Measurements from ENCODE around the gene NUDT1.

NUDT1 gene

GRCh38 chr7:2203766-2204300 lies 38.2 kb upstream of the NUDT1 start:
- peak; percentile 66 for FAIRE-seq
- DNase-seq (ENCODE audit: extremely low spot score, insufficient read length, low read depth) = no peak

DNA sequence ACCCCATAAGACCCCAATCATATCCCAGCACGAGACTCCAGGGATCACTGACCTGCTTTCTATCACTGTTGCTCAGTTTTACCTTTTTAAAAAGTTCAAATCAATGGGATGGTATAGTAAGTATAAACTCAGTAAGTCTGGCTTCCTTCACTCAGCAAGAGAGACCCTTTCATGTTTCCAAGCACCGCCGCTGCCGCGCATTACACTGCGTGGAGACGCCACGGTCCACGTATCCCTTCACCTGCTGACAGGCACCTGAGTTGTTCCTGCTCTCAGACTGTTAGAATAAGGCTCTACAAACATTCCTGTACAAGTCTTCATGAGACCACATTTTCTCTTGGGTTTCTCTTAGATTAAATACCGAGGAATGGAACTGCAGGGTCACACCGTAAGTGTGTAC lies 37.6 kb upstream of the NUDT1 start:
- FAIRE-seq (no peak), DNase-seq (ENCODE audit: extremely low spot score, insufficient read length, low read depth) (no peak)

DNA sequence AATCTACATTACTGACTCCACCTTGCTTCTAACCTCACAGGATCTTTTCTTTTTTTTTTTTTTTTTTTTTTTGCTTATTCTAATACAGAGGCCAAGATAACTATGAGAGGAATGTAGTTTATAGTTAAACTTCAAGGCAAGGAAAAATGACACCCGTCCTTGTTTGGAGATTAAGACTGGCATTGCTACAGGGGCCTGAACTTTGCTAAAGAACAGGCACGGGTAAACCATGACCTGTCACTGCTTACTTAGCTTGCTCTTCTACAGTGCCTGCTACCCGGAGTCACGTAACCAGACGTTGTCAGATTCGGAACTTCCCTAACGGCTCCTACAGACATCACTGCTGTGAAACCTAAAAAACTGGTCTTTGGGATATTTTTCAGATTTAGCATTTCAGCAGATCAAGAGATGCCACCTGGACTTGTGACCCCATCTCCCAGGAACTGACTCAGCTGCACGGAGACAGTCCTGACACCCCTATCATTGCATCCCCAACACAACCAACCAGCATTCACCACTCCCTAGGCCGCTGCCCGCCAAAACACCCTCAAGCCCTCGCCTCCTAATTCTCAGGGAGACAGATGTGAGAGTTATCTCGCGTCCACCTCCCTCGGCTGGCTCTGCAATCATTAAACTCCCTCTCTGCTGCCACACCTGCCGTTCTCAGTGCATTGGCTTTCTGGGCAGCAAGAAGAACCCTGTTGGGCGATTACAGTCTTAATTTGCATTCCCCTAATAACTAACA lies 36.8 kb upstream of the NUDT1 start:
- no peak for FAIRE-seq
- no peak for DNase-seq (ENCODE audit: extremely low spot score, insufficient read length, low read depth)

DNA sequence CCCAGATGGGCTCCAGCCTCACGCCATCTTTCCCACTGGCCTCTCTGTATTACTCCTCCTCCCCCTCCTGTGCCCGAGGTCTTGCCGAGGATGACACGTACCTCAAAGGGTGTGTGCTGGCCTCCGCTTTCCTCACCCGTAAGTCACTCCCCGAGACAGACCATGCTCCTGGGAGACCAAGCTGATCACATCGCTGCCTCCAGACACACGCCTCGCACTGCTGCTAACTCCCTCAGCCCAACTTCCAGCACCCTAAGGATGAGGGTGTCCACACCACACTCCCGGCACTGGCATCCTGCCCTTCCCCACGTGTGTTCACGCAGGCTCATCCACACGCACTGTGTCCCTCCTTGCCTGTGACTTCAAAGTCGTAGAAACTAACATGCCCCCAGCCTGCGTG lies 33.3 kb upstream of the NUDT1 start:
- no peak for FAIRE-seq
- DNase-seq (ENCODE audit: extremely low spot score, insufficient read length, low read depth) = no peak

GRCh38 chr7:2209146-2209960 lies 32.7 kb upstream of the NUDT1 start:
- peak; percentile 54 for DNase-seq (ENCODE audit: extremely low spot score, insufficient read length, low read depth)
- FAIRE-seq = no peak

GRCh38 chr7:2209961-2210323 lies 32.1 kb upstream of the NUDT1 start:
- DNase-seq (ENCODE audit: extremely low spot score, insufficient read length, low read depth) (no peak), FAIRE-seq (peak; percentile 78)

GRCh38 chr7:2210551-2211258 lies 31.3 kb upstream of the NUDT1 start:
- FAIRE-seq = no peak

DNA sequence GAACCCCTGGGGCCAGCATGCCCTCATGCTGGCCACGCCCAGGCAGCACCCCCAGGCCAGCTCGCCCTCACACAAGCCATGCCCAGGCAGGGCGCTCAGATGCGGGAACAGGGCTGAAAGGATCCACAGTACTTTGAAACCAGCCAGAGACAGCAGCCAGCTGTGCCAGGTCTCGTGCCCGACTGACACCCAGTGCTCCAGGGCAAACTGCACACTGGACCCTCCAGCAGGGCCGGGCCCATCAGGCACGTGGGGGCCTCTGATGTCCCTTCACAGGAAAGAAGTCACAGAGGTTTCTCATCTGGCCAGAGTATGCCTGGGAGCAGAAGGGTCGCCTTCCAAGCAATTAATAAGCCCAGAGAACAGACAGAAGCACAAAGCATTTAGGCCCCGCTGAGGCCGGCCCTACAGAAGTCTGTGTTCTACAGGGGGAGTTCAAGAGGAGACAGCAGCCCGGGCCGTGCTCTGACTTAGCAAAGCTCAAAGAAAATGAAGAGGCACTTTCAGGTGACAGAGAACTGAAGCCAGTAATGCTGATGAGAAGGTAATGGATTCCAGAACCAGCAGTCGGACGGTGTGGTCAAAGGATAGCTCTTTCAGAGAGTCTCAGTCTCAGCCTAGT lies 30.7 kb upstream of the NUDT1 start:
- DNase-seq (ENCODE audit: extremely low spot score, insufficient read length, low read depth) (no peak), FAIRE-seq (no peak)

More at GRCh38 chr7:2210551-2211258, 31.3 kb upstream of the NUDT1 start:
- no peak for DNase-seq (ENCODE audit: extremely low spot score, insufficient read length, low read depth)

GRCh38 chr7:2211926-2212325 lies 30.1 kb upstream of the NUDT1 start:
- DNase-seq (ENCODE audit: extremely low spot score, insufficient read length, low read depth) (no peak), FAIRE-seq (no peak)

DNA sequence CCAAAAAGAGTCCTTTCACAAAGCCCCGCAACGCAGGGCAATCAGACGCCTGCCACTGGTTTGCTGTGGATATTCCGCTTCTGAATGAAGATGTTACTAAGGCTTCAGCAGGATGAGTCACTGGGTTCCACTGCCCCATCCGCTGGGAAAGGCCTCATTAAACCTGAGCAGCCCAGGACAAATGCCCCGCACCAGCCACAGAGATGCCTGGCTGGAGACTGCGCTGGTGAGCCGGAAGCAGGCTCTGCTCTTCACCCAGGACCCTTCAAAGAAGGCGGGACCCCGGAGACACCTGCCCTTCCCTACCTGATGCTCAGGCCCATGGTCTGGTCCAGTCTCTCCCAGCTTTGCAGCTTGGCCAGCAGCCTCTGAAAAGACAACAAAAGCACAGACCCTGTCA lies 29.1 kb upstream of the NUDT1 start:
- no peak for FAIRE-seq
- no peak for DNase-seq (ENCODE audit: extremely low spot score, insufficient read length, low read depth)

GRCh38 chr7:2213551-2214215 lies 28.3 kb upstream of the NUDT1 start:
- FAIRE-seq = no peak
- no peak for DNase-seq (ENCODE audit: extremely low spot score, insufficient read length, low read depth)

GRCh38 chr7:2214636-2215035 lies 27.4 kb upstream of the NUDT1 start:
- no peak for FAIRE-seq
- no peak for DNase-seq (ENCODE audit: extremely low spot score, insufficient read length, low read depth)

- no peak for FAIRE-seq
- no peak for DNase-seq (ENCODE audit: extremely low spot score, insufficient read length, low read depth)
Observed at GRCh38 chr7:2215851-2216250, 26.2 kb upstream of the NUDT1 start.

- DNase-seq (ENCODE audit: extremely low spot score, insufficient read length, low read depth) (no peak), FAIRE-seq (no peak)
Observed at GRCh38 chr7:2217206-2217605, 24.8 kb upstream of the NUDT1 start.

DNA sequence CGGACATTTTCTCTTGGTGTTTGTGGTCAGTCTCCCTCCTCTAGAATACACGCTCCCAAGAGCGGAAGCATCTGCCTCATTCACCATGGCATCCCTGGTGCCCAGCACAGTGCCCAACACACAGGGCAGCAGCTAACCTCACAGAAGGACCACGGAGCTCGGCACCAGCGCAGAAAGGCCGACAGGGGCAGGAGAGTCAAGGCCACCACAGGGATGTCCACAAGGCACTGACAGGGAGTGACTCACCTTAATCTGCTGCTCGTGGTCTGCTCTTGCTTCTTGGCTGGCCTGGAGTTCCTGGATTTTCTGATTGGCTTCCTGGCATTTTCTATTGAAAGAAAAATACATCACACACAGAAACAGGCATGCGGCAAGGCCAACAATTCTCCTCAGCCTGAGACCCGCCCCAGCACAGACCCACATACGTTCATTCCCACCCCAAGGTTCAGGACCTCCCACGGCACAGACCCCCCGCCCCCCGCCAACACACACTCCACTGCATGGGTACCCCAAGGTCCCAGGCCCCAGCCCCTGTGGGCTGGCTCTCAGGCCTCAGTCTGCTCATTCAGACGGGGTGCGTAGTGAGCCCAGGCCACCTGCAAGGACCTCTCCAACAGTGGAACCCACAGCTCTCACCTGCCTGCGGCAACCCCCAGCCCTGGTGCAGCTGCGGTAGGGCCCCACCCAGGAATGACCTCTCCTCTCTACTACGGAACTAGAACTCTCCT lies 24.1 kb upstream of the NUDT1 start:
- DNase-seq (ENCODE audit: extremely low spot score, insufficient read length, low read depth) (no peak), FAIRE-seq (no peak)

GRCh38 chr7:2218444-2218785 lies 23.6 kb upstream of the NUDT1 start:
- DNase-seq (ENCODE audit: extremely low spot score, insufficient read length, low read depth) (no peak), FAIRE-seq (no peak)

- FAIRE-seq (no peak), DNase-seq (ENCODE audit: extremely low spot score, insufficient read length, low read depth) (no peak)
Observed at GRCh38 chr7:2219136-2219535, 22.9 kb upstream of the NUDT1 start.

- no peak for FAIRE-seq
- DNase-seq (ENCODE audit: extremely low spot score, insufficient read length, low read depth) = no peak
Observed at GRCh38 chr7:2219606-2220005, 22.4 kb upstream of the NUDT1 start.

- DNase-seq (ENCODE audit: extremely low spot score, insufficient read length, low read depth) (no peak), FAIRE-seq (no peak)
Observed at GRCh38 chr7:2220030-2220429, 22.0 kb upstream of the NUDT1 start.
